GM18873 (cell line): Measurements from ENCODE around the gene ELP4.

Source experiments
- ATAC-seq: cut with Tn5 transposase; IDR thresholded peaks from one replicate; pipeline ENCODE4 v1.9.1; 2021; ENCODE audit warnings: mild to moderate bottlenecking, moderate library complexity, moderate number of reproducible peaks; ENCODE audit not compliant: unreplicated experiment, low FRiP score

The ELP4 gene

GRCh38 chr11:31807799-31808667 is 298.5 kb downstream of the ELP4 start:
- ATAC-seq, result no peak

- ATAC-seq, result no peak
Observed at GRCh38 chr11:31808721-31809540, 299.4 kb downstream of the ELP4 start.

- ATAC-seq, result no peak
Observed at GRCh38 chr11:31809541-31809856, 299.9 kb downstream of the ELP4 start.

GRCh38 chr11:31809857-31810778 is 300.6 kb downstream of the ELP4 start:
- no peak for ATAC-seq

- peak; percentile 45 for ATAC-seq
Observed at GRCh38 chr11:31810779-31811647, 301.4 kb downstream of the ELP4 start, which contains the start of gene PAX6. Gene PAX6 (minus strand): TSS chr11:31811322. CDS start chr11:31806411, 4,911 bp downstream.

GRCh38 chr11:31812383-31813381 is 303.1 kb downstream of the ELP4 start:
- no peak for ATAC-seq

- ATAC-seq, result no peak
Observed at GRCh38 chr11:31813391-31814175, 304.0 kb downstream of the ELP4 start.

- ATAC-seq, result no peak
Observed at GRCh38 chr11:31814176-31814868, 304.8 kb downstream of the ELP4 start.

- ATAC-seq, result no peak
Observed at GRCh38 chr11:31815711-31816467, 306.3 kb downstream of the ELP4 start.

GRCh38 chr11:31816468-31817053 is 307.0 kb downstream of the ELP4 start:
- no peak for ATAC-seq

- ATAC-seq, result no peak
Observed at GRCh38 chr11:31817054-31817620, 307.6 kb downstream of the ELP4 start.

GRCh38 chr11:31817621-31818424 is 308.3 kb downstream of the ELP4 start:
- ATAC-seq, result no peak

- ATAC-seq, result no peak
Observed at GRCh38 chr11:31818425-31818755, 308.8 kb downstream of the ELP4 start.

GRCh38 chr11:31818874-31819331 is 309.3 kb downstream of the ELP4 start:
- ATAC-seq, result no peak
